Omental fat pad (tissue), 4 donors: Measurements from ENCODE around the gene PPIH. TPM values are rescaled to one million over a fixed set of nuclear protein-coding genes. Genes with fewer than 3 reads are reported as not detected.
"Not testable (repeated sequence)": the region's sequence is repeated elsewhere in the genome, so short reads cannot be mapped to it uniquely, and the experiment has no call there.

Experiments
- ATAC-seq: fragments of 150-250 bp; one replicate; pipeline ENCODE4 v1.9.1; 2016; ENCODE audit warnings: mild to moderate bottlenecking, moderate library complexity; ENCODE audit not compliant: low FRiP score
- DNase-seq: peaks from one replicate; pipeline ENCODE4 v3.0.0-alpha.2; 2019; ENCODE audit warnings: low spot score
- total RNA-seq, 4 donors: library from RNA; depleted of rRNA; stranded (reverse); fragments of >200 nt; gene quantifications; one replicate each; pipeline ENCODE4 v1.1.0, GENCODE V29; 2016
- TF ChIP-seq, protein P1 (sequence below), 3 donors: fragments of 450-650 bp; IDR thresholded peaks; one replicate each; pipeline ENCODE4 v1.5.1; 2016 to 2017; ENCODE audit warnings: antibody characterized with exemption in 3 of 3, mild to moderate bottlenecking in 3 of 3, moderate library complexity in 2 of 3

Gene PPIH
- total RNA-seq, 4 donors from 2014 or later: 14.9 to 29.3 (median 20.8) TPM

DNA sequence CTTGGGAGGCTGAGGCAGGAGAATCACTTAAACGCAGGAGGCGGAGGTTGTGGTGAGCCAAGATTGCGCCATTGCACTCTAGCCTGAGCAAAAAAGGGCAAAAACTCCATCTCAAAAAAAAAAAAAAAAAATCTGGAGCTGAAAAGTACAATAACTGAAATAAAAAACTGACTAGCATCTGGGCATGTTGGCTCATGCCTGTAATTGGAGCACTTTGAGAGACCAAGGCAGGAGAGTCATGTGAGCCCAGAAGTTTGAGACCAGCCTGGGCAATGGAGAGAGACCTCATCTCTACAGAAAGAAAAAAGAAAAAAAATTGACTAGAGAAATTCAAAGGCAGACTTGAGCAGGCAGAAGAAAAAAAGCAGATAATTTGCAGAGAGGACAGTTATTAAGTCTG, 63.7 kb downstream of the PPIH start:
- ATAC-seq (no peak), DNase-seq (no peak)
- TF ChIP-seq, protein P1, sequence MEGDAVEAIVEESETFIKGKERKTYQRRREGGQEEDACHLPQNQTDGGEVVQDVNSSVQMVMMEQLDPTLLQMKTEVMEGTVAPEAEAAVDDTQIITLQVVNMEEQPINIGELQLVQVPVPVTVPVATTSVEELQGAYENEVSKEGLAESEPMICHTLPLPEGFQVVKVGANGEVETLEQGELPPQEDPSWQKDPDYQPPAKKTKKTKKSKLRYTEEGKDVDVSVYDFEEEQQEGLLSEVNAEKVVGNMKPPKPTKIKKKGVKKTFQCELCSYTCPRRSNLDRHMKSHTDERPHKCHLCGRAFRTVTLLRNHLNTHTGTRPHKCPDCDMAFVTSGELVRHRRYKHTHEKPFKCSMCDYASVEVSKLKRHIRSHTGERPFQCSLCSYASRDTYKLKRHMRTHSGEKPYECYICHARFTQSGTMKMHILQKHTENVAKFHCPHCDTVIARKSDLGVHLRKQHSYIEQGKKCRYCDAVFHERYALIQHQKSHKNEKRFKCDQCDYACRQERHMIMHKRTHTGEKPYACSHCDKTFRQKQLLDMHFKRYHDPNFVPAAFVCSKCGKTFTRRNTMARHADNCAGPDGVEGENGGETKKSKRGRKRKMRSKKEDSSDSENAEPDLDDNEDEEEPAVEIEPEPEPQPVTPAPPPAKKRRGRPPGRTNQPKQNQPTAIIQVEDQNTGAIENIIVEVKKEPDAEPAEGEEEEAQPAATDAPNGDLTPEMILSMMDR (IDR thresholded peaks at IDR 0.05): no peak

DNA sequence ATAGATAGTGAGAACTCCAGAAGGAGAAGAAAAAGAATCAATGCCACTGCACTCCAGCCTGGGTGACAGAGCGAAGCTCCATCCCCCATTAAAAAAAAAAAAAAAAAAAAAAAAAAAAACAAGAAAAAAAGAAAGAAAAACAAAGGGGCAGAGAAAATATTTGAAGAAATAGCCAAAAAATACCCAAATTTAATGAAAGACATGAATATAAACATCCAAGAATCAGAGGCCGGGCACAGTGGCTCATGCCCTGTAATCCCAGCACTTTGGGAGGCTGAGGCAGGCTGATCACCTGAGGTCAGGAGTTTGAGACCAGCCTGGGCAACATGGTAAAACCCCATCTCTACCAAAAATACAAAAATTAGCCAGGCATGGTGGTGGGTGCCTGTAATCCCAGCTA, 64.2 kb downstream of the PPIH start:
- ATAC-seq, DNase-seq: not testable (repeated sequence)

DNA sequence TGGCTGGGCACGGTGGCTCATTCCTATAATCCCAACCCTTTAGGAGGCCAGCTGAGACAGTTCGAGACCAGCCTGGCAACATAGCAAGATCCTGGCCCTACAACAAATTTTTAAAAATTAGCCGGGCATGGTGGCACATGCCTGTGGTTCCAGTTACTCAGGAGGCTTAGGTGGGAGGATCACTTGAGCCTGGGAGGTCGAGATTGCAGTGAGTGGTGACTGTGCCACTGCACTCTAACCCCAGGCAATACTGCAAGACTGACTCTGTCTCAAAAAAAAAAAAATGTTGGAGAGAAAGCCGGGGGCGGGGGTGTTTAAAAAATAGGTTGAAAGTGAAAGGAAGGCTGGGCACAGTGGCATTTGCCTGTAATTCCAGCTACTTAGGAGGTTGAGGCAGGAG, 65.3 kb downstream of the PPIH start:
- no peak for DNase-seq
- TF ChIP-seq, protein P1 (IDR thresholded peaks at IDR 0.05): no peak
- ATAC-seq: no peak

DNA sequence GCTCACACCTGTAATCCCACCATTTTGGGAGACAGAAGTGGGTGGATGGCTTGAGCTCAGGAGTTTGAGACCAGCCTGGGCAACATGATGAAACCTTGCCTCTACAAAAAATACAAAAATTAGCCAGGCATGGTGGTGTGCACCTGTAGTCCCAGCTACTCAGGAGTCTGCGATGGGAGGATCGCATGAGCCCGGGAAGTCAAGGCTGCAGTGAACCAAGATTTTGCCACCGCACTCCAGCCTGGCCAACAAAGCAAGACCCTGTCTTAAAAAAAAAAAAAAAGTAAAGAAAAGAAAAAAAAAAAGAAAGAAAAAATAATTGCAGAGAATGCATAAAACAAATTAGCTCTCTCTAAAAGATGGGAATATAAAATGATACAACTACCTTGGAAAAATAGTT, 67.6 kb downstream of the PPIH start:
- ATAC-seq, DNase-seq: not testable (repeated sequence)

Other genes with a start within 250 kb of the PPIH start
- 1 to 10 TPM in 3 of 4 donors, under 1 TPM in 1; 0.82 to 2.2 (median 1.7) TPM for gene ZMYND12, start 202.4 kb upstream of the PPIH start, total RNA-seq
- 10 to 100 TPM; 42.0 to 57.3 (median 43.8) TPM for gene PPCS, start 201.9 kb upstream of the PPIH start, total RNA-seq
- gene CCDC30, start 195.1 kb upstream of the PPIH start, total RNA-seq: 1 to 10 TPM; 1.9 to 3.5 (median 2.6) TPM
- gene YBX1, start 24.0 kb downstream of the PPIH start, total RNA-seq: 100 to 1,000 TPM; 509 to 860 (median 681) TPM
- gene CLDN19, start 81.8 kb downstream of the PPIH start, total RNA-seq: not detected
- 10 to 100 TPM; 20.4 to 44.1 (median 29.4) TPM for gene P3H1, start 108.6 kb downstream of the PPIH start, total RNA-seq
- gene C1orf50, start 108.8 kb downstream of the PPIH start, total RNA-seq: 1 to 10 TPM; 2.4 to 4.3 (median 3.1) TPM
- under 1 TPM in 1 of 4 donors, not detected in 3; 0.46 TPM for gene TMEM269, start 126.6 kb downstream of the PPIH start, total RNA-seq
- gene ERMAP, start 158.7 kb downstream of the PPIH start, total RNA-seq: 10 to 100 TPM in 3 of 4 donors, 1 to 10 TPM in 1; 5.8 to 13.2 (median 12.6) TPM
- 10 to 100 TPM; 12.1 to 40.7 (median 22.5) TPM for gene SVBP, start 159.0 kb downstream of the PPIH start, total RNA-seq
- gene ZNF691, start 188.2 kb downstream of the PPIH start, total RNA-seq: 10 to 100 TPM in 1 of 4 donors, 1 to 10 TPM in 3; 6.2 to 11.2 (median 8.8) TPM